IMR-90 (cell line): ENCODE measurements around the gene BTRC. TPM values are rescaled to one million over a fixed set of nuclear protein-coding genes. Genes with fewer than 3 reads are reported as not detected.

Experiments used
- ATAC-seq: fragments of 200-7000 bp; cut with Tn5 transposase; 2 replicates; pipeline ENCODE4 v1.9.1; 2020; ENCODE audit warnings: low read depth, mild to moderate bottlenecking, moderate library complexity
- BruUV-seq: library from RNA; stranded (reverse); fragments of 400-500 nt; replicated peaks from 2 replicates; lab custom pipeline; 2021; lab: Mats Ljungman, UMichigan
- CTCF ChIA-PET: fragments of 300-600 bp; formaldehyde crosslinking; extraction: SDS; loops from one replicate; lab custom pipeline; 2021; ENCODE audit warnings: antibody characterized with exemption; lab: Yijun Ruan, JAX
- POLR2A ChIA-PET: fragments of 300-600 bp; sonication (Branson Sonifier 250); formaldehyde crosslinking; loops from one replicate; lab custom pipeline; 2022; ENCODE audit warnings: antibody characterized with exemption; ENCODE audit not compliant: unreplicated experiment; lab: Charles Lee
- DNase-seq: peaks from one replicate; pipeline ENCODE4 v3.0.0; 2013
- H2AFZ ChIP-seq: replicated peaks from 2 replicates; pipeline ENCODE3; 2013; ENCODE audit warnings: low read length, mild to moderate bottlenecking; ENCODE audit not compliant: poor library complexity
- H2AK5ac ChIP-seq: 2 replicates; pipeline ENCODE4 v1.6.1; 2013; ENCODE audit warnings: low read depth, low read length, inconsistent platforms
- H2AK9ac ChIP-seq: replicated peaks from 2 replicates; pipeline ENCODE3; 2013; ENCODE audit warnings: mild to moderate bottlenecking, low read depth, low read length, moderate library complexity; ENCODE audit not compliant: poor library complexity
- H2BK120ac ChIP-seq: 2 replicates; pipeline ENCODE4 v1.6.1; 2013; ENCODE audit warnings: low read depth, low read length, inconsistent platforms
- H2BK15ac ChIP-seq: 3 replicates; pipeline ENCODE4 v1.6.1; 2013; ENCODE audit warnings: low read depth, low read length, inconsistent platforms
- H2BK20ac ChIP-seq: 2 replicates; pipeline ENCODE4 v1.6.1; 2013; ENCODE audit warnings: low read depth, mild to moderate bottlenecking, inconsistent platforms, low read length, moderate library complexity
- H2BK5ac ChIP-seq: 2 replicates; pipeline ENCODE4 v1.6.1; 2013; ENCODE audit warnings: mild to moderate bottlenecking, low read depth, low read length, inconsistent platforms; ENCODE audit not compliant: poor library complexity, severe bottlenecking
- H3K14ac ChIP-seq: replicated peaks from 2 replicates; pipeline ENCODE4 v1.6.1; 2013; ENCODE audit warnings: low read depth, low read length, inconsistent platforms
- H3K18ac ChIP-seq: 2 replicates; pipeline ENCODE4 v1.6.1; 2013; ENCODE audit warnings: low read depth, low read length, control low read depth
- H3K23ac ChIP-seq: 2 replicates; pipeline ENCODE4 v1.6.1; 2013; ENCODE audit warnings: low read depth, low read length, inconsistent platforms
- H3K27ac ChIP-seq: 2 replicates; pipeline ENCODE4 v1.5.1; 2013; ENCODE audit warnings: mild to moderate bottlenecking, control low read depth, low read length; ENCODE audit not compliant: insufficient read depth
- H3K27me3 ChIP-seq: 2 replicates; pipeline ENCODE4 v1.6.1; 2013; ENCODE audit warnings: low read length; ENCODE audit not compliant: control insufficient read depth, insufficient read depth
- H3K36me3 ChIP-seq: 2 replicates; pipeline ENCODE4 v1.6.1; 2013; ENCODE audit warnings: low read length, mixed read lengths; ENCODE audit not compliant: control insufficient read depth, insufficient read depth
- H3K4ac ChIP-seq: 2 replicates; pipeline ENCODE4 v1.6.1; 2013; ENCODE audit warnings: low read depth, low read length, inconsistent platforms
- H3K4me1 ChIP-seq: 2 replicates; pipeline ENCODE4 v1.6.1; 2013; ENCODE audit warnings: low read length, mixed read lengths; ENCODE audit not compliant: control insufficient read depth, insufficient read depth
- H3K4me2 ChIP-seq: 2 replicates; pipeline ENCODE4 v1.6.1; 2013; ENCODE audit warnings: low read depth, mild to moderate bottlenecking, control low read depth, low read length, moderate library complexity
- H3K4me3 ChIP-seq: 2 replicates; pipeline ENCODE4 v1.5.1; 2013; ENCODE audit warnings: low read depth, mild to moderate bottlenecking, control low read depth, low read length, moderate library complexity; ENCODE audit not compliant: insufficient read depth
- H3K56ac ChIP-seq: 2 replicates; pipeline ENCODE4 v1.6.1; 2013; ENCODE audit warnings: low read length, inconsistent platforms; ENCODE audit not compliant: insufficient read depth; ENCODE audit errors: extremely low read depth
- H3K79me1 ChIP-seq, 2 experiments: 2 replicates each; pipeline ENCODE4 v1.6.1; 2013; ENCODE audit warnings: low read length in 2 of 2, inconsistent platforms in 1 of 2, low read depth in 1 of 2
- H3K9ac ChIP-seq: 2 replicates; pipeline ENCODE4 v1.6.1; 2013; ENCODE audit warnings: low read depth, low read length, control low read depth
- H3K9me1 ChIP-seq: 2 replicates; pipeline ENCODE4 v1.6.1; 2013; ENCODE audit warnings: low read length, inconsistent platforms; ENCODE audit not compliant: insufficient read depth
- H3K9me3 ChIP-seq: 2 replicates; pipeline ENCODE4 v1.6.1; 2013; ENCODE audit warnings: low read length; ENCODE audit not compliant: control insufficient read depth, insufficient read depth
- H4K20me1 ChIP-seq: 2 replicates; pipeline ENCODE4 v1.6.1; 2013; ENCODE audit warnings: low read length, inconsistent platforms; ENCODE audit not compliant: insufficient read depth
- H4K5ac ChIP-seq: 2 replicates; pipeline ENCODE4 v1.6.1; 2013; ENCODE audit warnings: mild to moderate bottlenecking, low read depth, low read length, control low read depth
- H4K8ac ChIP-seq, 2 experiments: 2 replicates each; pipeline ENCODE4 v1.6.1; 2013; ENCODE audit warnings: low read depth in 2 of 2, low read length in 2 of 2, control low read depth in 1 of 2, inconsistent platforms in 1 of 2
- H4K91ac ChIP-seq: 2 replicates; pipeline ENCODE4 v1.6.1; 2013; ENCODE audit warnings: low read depth, low read length, inconsistent platforms; ENCODE audit not compliant: insufficient read depth
- BHLHE40 ChIP-seq: fragments of 150-350 bp; IDR thresholded peaks from 2 replicates; pipeline ENCODE4 v1.6.1; 2016; ENCODE audit warnings: mild to moderate bottlenecking, low read depth, low read length
- CEBPB ChIP-seq: IDR thresholded peaks from 2 replicates; pipeline ENCODE4 v1.6.1; 2012; ENCODE audit warnings: low read depth, low read length, improper control_type of control experiment
- FOS ChIP-seq: fragments of 150-350 bp; IDR thresholded peaks from 2 replicates; pipeline ENCODE4 v1.6.1; 2016; ENCODE audit warnings: low read depth, low read length
- MAFK ChIP-seq: IDR thresholded peaks from 2 replicates; pipeline ENCODE4 v1.6.1; 2012; ENCODE audit warnings: low read depth, low read length, improper control_type of control experiment
- RFX5 ChIP-seq: IDR thresholded peaks from 2 replicates; pipeline ENCODE4 v1.8.0; 2012; ENCODE audit warnings: low read depth, mild to moderate bottlenecking, low read length, moderate library complexity
- WGBS, 2 experiments: methylation state at CpG; one replicate each; pipeline versions ENCODE4 v1.1.5 to v1.1.7; 2013; ENCODE audit warnings: missing lambda C conversion rate in 2 of 2; ENCODE audit not compliant: insufficient read length in 1 of 2; ENCODE audit errors: extremely low coverage in 2 of 2; 5-methylcytosine and 5-hydroxymethylcytosine counted together
- dilution Hi-C: fragments of 300-500 bp; cut with HindIII; formaldehyde crosslinking; loops from one replicate; pipeline ENCODE4 v1.14.3; 2018; ENCODE audit warnings: low sequenced_read_pairs; ENCODE audit not compliant: unreplicated experiment
- in situ Hi-C: fragments of 300-500 bp; cut with MboI; formaldehyde crosslinking; loops from 3 replicates; pipeline ENCODE4 v1.14.3; 2019; ENCODE audit warnings: low sequenced_read_pairs, inconsistent platforms, mixed read lengths
- intact Hi-C: fragments of 100-400 bp; cut with micrococcal nuclease; formaldehyde crosslinking; loops from 2 replicates; pipeline ENCODE4 v1.10.0; 2022
- polyA plus RNA-seq, 3 experiments: library from polyadenylated mRNA; depleted of rRNA; stranded (reverse); fragments of >200 nt; gene quantifications; 2 replicates each; pipeline ENCODE4 v1.2.3, GENCODE V29; 2012; ENCODE audit warnings: low replicate concordance in 1 of 3
- total RNA-seq: library from RNA; depleted of rRNA; stranded (reverse); fragments of >200 nt; gene quantifications from 2 replicates; pipeline ENCODE4 v1.2.3, GENCODE V29; 2012
- TF ChIP-seq, protein P1 (sequence below): conservative IDR thresholded peaks from 2 replicates; pipeline ENCODE4 v1.5.1; 2012; ENCODE audit warnings: mild to moderate bottlenecking, low read depth, low read length, improper control_type of control experiment
- TF ChIP-seq, protein P2 (sequence below): fragments of 150-350 bp; IDR thresholded peaks from 2 replicates; pipeline ENCODE4 v1.6.1; 2017; ENCODE audit warnings: mild to moderate bottlenecking, antibody characterized with exemption, low read length, low read depth
- TF ChIP-seq, protein P3 (sequence below): fragments of 150-350 bp; IDR thresholded peaks from 2 replicates; pipeline ENCODE4 v1.6.1; 2016; ENCODE audit warnings: low read depth, mild to moderate bottlenecking, low read length, moderate library complexity, borderline replicate concordance

BTRC gene
- total and polyA plus RNA-seq, 2 of the 4 experiments (the other 2 are of a cell fraction) = 7.7 to 8.4 TPM

GRCh38 chr10:101557541-101557940 lies 203.6 kb downstream of the BTRC start:
- in situ Hi-C loops (no loop called here), dilution Hi-C loops (no loop called here), intact Hi-C loops (no loop called here)
- Histone ChIP-seq H3K4me2 (no peak overlapping the region), H4K91ac (no peak overlapping the region), H2BK15ac (no peak overlapping the region), H2AK9ac (no peak overlapping the region), H3K23ac (no peak overlapping the region), H4K8ac (no peak overlapping the region), H2BK5ac (no peak overlapping the region), H3K4me3 (no peak overlapping the region), H3K18ac (no peak overlapping the region), H3K36me3 (peaks cover 11% of the 10 kb centered on the region), H3K9me3 (no peaks in the 10 kb centered on the region), H3K79me1 (no peaks in the 10 kb centered on the region), H3K14ac (no peak overlapping the region), H4K5ac (no peak overlapping the region), H3K27ac (no peak overlapping the region), H2AK5ac (no peak overlapping the region), H3K27me3 (no peaks in the 10 kb centered on the region; the same call in 1 of the 2 replicates), H3K56ac (no peak overlapping the region), H3K9ac (no peak overlapping the region), H3K4ac (no peak overlapping the region), H2BK20ac (no peak overlapping the region), H3K4me1 (no peaks in the 10 kb centered on the region), H2AFZ (no peak overlapping the region), H3K9me1 (peaks cover 8% of the 10 kb centered on the region), H2BK120ac (no peak overlapping the region), H4K20me1 (no peaks in the 10 kb centered on the region)
- ATAC-seq (no peak), DNase-seq (no peak)
- WGBS, 2 experiments = no CpG with 5 or more reads among the region's 2 CpGs
- no TSS peak for BruUV-seq
- ChIA-PET CTCF (no interaction called here), POLR2A (no interaction called here)
- TF ChIP-seq FOS (no peak), CEBPB (no peak), RFX5 (no peak), MAFK (no peak), BHLHE40 (no peak)
- TF ChIP-seq, protein P1, sequence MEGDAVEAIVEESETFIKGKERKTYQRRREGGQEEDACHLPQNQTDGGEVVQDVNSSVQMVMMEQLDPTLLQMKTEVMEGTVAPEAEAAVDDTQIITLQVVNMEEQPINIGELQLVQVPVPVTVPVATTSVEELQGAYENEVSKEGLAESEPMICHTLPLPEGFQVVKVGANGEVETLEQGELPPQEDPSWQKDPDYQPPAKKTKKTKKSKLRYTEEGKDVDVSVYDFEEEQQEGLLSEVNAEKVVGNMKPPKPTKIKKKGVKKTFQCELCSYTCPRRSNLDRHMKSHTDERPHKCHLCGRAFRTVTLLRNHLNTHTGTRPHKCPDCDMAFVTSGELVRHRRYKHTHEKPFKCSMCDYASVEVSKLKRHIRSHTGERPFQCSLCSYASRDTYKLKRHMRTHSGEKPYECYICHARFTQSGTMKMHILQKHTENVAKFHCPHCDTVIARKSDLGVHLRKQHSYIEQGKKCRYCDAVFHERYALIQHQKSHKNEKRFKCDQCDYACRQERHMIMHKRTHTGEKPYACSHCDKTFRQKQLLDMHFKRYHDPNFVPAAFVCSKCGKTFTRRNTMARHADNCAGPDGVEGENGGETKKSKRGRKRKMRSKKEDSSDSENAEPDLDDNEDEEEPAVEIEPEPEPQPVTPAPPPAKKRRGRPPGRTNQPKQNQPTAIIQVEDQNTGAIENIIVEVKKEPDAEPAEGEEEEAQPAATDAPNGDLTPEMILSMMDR = no peak
- TF ChIP-seq, protein P2, sequence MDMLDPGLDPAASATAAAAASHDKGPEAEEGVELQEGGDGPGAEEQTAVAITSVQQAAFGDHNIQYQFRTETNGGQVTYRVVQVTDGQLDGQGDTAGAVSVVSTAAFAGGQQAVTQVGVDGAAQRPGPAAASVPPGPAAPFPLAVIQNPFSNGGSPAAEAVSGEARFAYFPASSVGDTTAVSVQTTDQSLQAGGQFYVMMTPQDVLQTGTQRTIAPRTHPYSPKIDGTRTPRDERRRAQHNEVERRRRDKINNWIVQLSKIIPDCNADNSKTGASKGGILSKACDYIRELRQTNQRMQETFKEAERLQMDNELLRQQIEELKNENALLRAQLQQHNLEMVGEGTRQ = no peak
- TF ChIP-seq, protein P3, sequence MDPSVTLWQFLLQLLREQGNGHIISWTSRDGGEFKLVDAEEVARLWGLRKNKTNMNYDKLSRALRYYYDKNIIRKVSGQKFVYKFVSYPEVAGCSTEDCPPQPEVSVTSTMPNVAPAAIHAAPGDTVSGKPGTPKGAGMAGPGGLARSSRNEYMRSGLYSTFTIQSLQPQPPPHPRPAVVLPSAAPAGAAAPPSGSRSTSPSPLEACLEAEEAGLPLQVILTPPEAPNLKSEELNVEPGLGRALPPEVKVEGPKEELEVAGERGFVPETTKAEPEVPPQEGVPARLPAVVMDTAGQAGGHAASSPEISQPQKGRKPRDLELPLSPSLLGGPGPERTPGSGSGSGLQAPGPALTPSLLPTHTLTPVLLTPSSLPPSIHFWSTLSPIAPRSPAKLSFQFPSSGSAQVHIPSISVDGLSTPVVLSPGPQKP = no peak
